ENCODE results near the gene ITGA1. TPM values are rescaled to one million over a fixed set of nuclear protein-coding genes. Genes with fewer than 3 reads are reported as not detected.

ITGA1 gene
- 15.4 and 80.5 TPM in 2 replicates for total RNA-seq

GRCh38 chr5:52787600-52788504, at the start of gene ITGA1, which contains the start of gene PELO:
Gene ITGA1 (plus strand): TSS chr5:52787916. CDS start chr5:52788354, 438 bp downstream.
Gene PELO (plus strand): TSS chr5:52787916. CDS start chr5:52800395, 12,479 bp downstream.

DNA sequence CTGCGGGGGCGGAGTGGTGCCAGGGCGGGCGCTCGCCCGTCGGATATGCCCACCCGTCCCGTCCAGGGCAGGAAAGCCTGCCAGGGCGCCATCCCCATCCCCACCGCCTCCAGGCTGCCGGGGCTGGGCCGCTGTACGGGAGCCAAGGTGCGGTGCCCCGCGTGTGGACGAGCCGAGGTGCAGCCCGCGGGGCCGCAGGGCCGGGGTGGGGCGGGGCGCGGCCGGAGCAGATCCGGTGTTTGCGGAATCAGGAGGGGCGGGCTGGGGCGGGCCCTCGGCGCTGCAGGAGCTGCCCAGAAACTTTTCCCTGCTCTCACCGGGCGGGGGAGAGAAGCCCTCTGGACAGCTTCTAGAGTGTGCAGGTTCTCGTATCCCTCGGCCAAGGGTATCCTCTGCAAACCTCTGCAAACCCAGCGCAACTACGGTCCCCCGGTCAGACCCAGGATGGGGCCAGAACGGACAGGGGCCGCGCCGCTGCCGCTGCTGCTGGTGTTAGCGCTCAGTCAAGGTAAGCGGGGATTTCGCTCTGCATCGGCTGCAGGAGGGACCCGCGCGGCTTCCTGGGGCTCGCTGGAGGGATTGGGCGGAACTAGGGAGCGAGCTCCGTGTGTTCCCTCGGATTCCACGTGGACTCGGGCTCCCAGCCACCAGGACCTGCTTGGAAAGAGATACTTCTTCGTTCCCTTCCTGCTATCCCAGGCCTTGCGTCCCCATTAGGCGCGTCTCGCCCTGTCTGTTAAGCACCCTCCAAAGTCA, 201.5 kb downstream of the ITGA1 start, which contains the start of gene ITGA2:
ITGA2 (plus strand) TSS at position 328 of the 756 bp plus-strand sequence; CDS start at position 445, 117 bp downstream.

Other genes starting within 250 kb of the ITGA1 start
- gene PELO, start within 50 bp of the ITGA1 start, total RNA-seq = 21.7 and 29.1 TPM in 2 replicates
- 30.0 and 65.6 TPM in 2 replicates for gene ITGA2, start 201.4 kb downstream of the ITGA1 start, total RNA-seq

Measured in bladder microvascular endothelial cell (primary cell).